NCI-H2227 (cell line): Measurements from ENCODE around the gene TTC9.
"Not testable (repeated sequence)": the region's sequence is repeated elsewhere in the genome, so short reads cannot be mapped to it uniquely, and the experiment has no call there.

ENCODE experiments used
- DNase-seq: peaks from one replicate; lab custom pipeline; 2025; ENCODE audit not compliant: unreplicated experiment; lab: John Stamatoyannopoulos, UW

TTC9 gene

DNA sequence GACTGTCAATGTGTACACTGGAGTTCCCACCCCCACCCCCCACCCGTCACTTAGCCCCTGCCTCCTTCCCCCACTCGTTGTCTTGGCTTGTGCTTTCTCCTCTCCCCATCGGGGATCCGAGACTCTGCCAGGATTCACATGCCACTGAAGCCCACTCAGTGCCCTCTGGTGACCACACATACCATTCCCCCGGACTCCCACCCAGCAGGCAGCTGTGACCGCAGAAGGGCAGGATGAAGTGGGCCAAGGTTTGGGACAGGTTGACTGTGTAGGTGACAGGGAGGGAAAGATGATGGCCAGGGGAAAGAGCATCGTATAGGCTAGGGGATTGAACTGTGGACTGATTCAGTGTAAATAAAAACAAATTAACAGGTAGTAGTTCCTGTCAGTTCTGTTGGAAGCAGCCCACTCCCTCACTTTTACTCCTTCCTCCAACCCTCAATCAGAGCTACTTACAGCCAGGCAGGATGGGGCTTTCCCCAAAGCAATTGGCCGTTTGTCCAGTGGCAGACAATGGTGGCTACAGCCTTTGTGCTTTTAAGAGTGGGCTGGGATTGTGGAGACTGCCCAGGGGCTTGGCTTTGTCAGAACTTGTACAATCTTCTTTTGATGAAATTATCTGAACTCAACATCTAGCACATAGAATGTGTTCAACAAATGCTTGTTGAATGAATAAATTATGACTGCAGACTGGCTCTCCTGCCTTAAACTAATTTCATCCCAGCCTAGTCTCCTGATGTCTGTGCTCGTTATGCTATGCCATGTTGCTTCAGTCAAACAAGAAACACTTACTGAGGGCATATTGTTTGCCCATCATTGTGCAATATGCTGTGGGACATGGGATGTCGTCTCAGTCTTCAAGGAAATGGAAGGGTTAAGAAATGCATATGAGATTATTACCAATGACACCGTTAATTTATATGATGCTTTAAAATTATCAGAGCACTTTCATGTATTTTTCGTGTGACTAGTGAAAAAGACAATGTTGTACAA is 30.2 kb downstream of the TTC9 start:
- DNase-seq, result no peak

DNA sequence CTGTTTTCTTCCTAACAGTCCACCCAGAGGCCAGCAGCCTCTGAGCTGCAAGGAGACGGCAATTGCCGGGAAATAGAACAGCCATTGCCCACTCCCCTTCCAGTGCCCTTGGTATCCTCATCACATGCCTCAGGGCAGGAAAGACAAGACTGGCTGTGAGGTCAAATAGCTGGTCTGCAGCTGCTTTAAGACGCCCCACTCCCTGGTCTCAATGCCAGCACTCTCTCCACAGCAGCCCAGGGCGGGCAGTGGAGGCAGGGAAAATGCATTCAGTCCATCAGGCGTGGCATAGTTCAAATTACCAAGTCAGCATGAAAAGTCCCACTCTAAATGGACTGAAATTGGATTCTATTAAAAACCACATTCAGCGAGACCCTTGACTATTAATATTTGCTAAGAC is 35.6 kb downstream of the TTC9 start:
- no peak for DNase-seq

DNA sequence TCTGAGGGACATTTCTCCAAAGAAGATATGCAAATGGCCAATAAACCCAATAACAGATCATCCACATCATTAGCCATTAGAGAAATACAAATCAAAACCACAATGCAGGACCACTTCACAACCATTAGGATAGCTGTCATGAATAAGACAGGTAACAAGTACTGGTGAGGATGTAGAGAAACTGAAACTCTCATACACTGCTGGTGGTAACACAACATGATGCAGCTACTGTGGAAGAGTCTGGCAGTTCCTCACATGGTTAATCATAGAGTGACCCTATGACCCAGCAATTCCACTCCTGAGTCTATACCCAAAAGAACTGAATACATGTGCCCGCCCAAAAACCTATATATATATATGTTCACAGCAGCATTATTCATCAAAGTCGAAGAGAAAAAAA is 39.0 kb downstream of the TTC9 start:
- no peak for DNase-seq

DNA sequence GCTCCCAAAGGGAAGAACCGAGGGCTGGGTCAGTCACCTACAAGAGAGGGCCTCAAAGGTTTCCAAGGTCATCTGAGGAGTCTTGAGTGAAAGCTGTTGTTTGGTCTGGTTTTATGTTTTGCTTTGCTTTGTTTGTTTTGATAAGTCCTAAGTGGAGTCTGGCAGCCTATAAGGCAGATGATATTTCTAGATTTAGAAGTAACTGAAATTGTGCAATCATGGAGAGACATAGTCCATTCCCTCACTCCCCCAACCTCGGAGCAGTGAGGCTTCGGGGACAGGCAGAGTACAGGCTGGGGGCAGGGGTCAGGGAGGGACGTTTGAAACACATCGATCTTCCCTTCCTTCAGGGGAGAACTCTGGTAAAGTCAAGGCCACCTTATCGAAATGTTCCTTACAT is 42.3 kb downstream of the TTC9 start:
- DNase-seq, result no peak

DNA sequence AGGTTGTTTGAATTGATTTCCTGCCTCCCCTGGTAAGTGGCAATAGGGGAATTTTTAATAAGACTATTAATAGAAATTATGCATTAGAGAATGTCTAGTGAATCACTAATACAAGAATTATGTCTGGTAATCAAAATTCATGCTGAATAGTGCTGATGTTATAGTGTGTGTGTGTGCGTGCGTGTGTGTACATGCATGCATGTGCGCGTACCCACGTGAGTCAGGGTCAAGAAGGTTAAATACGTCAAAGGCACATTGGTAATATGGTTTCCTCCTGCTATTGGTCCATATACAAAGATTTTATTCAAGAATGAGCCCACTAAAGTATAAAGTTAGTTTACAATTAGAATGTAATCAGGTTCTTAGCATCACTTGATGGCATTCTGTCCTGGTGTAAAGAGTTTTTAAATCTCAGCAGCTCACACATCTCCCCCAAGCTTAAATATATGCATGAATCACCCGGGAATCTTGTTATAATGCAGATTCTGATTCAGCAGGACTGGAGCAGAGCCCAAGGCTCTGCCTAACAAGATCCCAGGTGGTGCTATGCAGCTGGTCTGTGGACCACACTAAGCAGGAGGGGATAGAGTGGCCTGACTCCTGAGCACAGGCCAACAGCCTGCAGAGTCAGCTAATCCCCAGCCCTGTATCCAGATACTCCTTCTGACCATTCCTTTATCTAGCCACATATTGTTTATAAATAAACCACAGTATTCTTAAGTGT is 43.9 kb downstream of the TTC9 start:
- no peak for DNase-seq

DNA sequence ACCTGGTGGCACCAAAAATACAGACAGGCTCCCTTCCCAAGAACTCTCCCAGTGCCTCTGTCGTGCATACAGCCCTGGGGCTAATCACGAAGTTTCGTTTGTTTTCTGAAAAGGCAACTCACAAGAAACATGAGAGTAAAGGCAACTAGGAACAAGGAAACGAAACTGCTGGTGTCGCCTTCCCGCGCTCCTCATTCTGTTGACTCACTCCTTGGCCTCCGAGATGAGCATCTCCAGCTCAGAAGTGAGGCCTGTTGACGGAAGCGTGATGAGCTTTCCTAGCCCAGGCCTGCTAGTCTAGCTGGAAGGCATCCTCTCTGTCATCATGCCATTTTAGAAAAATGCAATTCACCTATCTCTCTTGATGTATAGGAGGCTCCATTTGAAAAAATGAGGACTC is 50.5 kb downstream of the TTC9 start:
- no peak for DNase-seq

DNA sequence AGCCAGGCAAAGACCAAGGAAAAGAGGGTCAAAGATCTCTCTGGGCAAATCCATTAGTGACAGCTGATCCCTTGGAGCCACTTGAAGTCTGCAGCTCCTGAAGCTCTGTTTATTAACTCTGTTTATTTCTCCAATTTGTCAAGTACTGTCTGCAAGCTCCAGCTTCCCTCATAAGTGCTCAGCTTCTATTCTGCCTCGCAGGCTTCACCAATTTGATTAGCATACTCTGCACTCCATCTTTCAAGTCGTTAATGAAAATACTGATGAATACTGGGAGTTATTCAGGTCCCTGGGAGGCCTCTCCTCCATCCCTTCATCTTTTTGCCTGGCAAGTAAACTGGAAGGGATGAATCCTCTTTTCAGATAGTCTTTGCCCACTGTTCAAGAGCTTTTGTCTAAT is 54.3 kb downstream of the TTC9 start:
- DNase-seq, result no peak

DNA sequence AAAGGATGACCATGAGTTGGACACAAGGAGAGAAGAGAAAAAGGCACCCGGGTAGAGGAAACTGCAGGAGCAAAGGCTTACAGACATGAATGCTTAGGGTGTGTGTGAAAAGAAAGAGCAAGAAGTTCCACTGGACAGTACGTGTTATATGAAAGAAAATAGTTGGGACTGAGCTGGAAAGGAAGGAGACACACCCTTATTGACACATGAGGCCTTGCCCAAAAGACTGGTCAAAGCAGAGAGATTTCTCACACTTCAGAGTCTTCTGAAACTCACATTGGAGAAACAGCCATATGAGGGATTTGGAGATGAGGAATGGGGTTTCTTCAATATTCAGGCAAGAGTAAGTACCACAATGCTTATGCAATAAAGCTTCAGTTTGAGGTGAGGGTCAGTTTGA is 56.0 kb downstream of the TTC9 start:
- DNase-seq, result no peak

DNA sequence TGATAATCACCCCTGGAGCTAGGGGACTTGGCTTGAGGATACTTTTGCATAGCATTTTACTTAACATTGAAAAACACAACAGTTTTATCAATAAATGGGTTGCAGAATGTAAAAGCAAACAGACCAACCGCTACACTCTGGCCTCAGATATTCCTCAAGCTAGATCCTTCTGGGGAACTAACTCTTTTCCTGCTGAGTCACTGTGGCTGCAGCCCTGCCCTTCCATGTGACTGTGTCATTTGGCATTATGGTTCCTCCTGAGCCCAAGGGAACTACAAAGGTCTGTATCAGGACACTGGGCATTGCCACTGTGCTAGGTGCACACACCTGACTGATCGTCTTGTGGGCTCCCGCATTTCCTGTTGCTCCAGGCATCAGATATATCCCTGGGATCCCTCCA is 56.6 kb downstream of the TTC9 start:
- DNase-seq, result no peak

DNA sequence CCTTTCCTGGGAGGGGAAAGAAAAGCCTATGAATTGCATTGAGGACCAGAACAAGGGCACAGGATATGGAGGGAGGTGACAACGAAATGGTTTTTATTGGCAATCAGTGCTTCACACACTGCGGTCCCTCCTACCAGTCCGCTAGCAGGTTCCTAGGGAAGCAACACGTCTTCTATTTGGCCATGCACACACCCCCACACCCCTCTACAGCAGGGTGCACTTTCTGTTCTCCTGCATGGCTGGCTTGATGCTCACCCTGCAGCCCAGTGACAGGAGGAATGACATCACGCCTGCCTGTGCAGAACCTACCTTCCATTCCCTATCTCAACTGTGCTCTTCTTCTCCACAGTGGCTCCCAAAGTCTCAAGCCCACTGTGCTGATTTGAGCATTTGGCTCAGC is 57.9 kb downstream of the TTC9 start:
- no peak for DNase-seq

DNA sequence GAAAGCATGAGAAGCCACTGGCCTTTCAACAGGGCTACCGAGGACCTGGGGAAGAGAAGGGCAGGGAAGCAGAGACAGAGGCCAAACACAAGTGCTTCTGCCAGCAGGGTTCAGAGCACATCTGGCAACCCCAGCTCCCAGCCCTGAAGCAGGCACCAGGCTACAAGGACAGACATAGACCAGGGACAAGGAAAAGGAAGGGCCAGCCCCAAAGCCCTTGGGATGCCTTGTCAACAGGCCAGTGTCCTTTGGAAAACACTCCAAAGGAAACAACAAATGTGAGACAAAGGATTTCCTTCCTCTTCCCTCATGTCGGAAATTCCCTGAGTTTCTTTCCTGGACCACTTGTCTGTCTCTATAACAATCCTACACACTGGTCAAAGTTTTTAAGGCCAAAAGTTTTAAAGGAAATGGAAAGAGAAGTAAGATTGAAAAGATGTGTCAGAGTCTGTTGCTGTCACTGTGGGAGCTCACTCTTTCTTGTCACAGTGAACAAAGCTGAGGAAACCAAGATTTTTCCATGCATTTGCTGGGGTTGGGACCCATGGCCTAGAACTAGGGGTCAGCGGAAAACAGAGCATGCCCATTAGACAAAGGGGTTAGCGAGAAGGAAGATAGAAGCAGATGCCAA is 59.4 kb downstream of the TTC9 start:
- DNase-seq, result no peak

DNA sequence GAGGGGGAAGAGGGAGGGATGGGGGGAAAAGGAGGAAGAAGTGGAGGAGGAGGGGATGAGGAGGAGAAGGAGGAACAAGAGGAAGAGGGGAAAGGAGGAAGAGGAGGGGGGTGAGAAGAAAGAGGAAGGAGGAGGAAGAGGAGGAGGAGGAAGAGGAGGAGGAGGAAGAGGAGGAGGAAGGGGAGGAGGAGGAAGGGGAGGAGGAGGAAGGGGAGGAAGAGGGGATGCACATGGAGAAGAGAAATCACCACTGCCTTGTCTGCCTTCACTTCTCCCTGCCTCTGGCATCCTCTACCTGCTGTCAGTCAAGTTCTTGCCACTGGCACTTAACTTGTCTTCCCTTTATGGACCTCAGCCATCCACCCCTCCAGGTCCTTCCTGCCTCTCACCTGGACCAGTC is 59.9 kb downstream of the TTC9 start:
- DNase-seq, result no peak

DNA sequence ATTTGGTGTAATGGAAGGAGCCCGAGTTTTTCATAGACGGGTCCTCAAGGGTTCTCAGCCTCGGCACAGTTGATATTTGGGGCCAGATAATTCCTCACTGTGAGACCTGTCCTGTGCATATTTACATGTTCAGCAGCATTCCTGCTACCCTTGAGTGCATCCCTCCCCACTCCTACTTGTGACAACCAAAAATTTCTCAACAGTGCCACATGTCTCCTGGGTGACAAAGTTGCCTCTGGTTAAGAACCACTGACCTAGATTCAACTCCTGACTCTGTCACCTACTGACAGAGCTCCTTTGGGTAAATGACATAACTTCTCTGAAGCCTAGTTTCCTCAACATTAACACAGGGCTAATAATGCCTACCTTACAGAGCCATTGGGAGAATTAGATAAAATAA is 60.4 kb downstream of the TTC9 start:
- no peak for DNase-seq

DNA sequence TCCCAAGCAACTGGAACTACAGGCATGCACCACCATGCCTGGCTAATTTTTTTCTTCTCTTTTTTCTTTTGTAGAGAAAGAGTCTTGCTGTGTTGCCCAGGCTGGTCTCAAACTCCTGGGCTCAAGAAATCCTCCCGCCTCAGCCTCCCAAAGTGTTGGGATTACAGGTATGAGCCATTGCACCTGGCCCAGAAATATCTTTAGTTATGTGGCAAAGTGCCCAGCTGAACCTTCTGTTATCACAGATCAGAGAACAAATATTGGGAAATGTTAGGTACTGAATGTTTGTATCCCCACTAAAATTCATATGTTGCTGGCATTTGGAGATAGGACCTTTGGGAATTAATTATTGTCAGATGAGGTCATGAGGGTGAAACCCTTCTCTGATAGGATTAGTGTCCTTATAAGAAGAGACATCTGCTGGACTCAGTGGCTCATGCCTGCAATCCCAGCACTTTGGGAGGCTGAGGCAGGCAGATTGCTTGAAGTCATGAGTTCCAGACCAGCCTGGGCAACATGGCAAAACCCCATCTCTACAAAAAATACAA is 62.0 kb downstream of the TTC9 start:
- not testable (repeated sequence) for DNase-seq

DNA sequence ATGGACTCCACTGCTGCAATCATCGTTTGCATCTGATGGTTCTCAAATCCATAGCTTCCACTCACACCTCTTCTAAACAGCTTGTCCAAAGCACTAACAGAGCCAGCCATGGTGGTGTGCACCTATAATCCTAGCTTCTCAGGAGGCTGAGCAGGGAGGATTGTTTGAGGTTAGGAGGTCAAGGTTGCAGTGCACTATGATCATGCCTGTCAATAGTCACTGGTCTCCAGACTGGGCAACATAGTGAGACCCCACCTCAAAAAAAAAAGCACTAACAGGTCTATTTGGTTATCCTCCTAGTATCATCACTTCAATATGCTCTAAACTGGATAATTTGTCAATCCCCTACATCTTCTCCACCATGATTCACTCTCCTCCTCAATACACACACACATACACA is 63.2 kb downstream of the TTC9 start:
- DNase-seq, result no peak

DNA sequence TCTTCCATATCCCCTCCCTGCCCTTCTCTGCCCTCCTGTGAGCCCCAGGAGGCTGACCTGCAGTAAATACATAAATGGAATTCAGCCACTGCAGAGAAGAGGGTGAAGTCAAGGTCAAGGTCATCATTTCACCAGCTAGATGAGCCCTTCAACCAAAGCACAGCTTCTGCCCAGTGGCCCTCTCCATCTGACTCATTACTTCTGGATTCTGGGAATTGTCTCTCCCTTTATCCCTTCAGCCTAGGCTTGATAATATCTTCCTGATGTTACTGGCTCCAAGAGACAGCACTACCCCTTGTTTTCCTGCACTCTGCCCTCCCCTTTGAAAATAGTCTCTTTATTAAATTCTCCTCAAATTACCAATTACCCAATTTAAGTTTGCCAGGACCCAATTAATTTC is 64.5 kb downstream of the TTC9 start:
- no peak for DNase-seq

DNA sequence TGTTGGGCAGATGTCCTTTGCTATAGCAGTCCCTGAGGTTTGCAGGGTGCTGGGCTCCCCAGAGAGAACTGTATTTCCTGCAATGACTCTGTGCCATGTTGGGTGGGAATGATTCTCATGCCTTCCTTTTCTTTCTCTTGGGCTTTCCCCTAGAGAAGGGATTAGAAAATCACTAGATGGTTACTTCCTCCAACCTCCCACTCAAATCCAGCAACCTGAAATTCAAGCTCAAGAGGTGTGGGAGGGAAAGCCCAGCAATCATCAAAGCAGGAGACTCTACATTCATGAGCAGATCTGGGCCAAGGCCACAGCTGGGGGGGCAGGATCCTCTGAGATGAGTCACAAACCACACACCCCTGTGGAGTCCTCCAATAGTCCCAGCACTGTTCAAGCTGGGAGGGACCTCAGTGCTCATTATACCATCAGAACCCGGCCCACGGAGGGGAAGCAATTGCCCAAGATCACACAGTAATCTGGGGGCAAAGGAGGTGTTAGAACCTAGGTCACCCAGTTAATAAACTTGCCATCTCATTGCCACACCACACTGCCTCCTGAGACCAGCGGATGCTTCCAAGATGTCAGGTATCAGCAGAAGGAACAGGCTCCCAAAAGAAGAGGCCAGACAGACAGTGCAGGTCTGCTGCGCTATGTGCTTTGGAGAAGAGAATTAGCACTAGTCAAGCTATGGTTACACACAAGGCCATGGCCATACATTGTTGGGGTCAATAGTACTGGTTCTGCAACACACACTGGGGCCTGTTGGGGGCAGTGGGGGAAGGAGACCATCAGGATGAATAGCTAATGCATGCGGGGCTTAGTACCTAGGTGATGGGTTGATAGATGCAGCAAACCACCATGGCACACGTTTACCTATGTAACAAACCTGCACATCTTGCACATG is 65.7 kb downstream of the TTC9 start:
- no peak for DNase-seq

DNA sequence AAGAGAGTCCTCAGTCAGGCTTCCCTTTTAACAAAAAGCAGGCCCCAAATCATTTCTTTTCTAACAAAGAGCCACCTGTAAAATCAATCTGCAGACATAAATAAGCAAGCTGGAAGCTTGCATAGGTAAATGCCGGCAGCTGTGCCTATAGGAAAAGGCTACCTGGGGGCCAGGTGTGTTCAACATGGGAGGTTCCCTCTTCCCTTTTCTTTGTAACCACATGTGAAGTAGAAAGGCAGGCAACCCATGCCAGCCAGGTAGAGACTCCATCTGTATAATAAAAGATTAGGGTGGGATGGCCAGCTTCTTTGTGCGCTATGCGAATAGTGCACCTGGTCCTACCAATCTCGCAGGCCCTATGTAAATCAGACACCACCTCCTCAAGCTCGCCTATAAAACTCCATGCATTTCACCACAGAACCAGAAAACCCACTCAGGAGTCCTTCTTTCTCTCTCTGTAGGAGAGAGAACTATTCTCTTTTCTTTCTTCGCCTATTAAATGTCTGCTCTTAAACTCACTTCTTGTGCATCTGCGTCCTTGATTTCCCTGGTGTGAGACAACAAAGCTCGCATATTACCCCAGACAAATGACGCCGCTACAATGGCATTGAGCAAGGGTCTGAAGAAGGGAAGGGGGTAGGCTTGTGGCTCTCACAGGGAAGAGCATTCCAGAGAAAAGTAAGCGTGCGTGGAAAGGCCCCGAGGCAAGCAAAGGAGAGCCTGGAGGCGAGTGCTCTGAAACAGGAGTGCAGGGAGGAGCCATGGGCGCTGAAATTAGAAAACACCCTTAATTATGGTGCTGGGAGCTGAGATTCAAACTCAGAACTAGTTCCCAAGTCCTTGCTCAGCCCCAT is 67.2 kb downstream of the TTC9 start:
- DNase-seq, result no peak

DNA sequence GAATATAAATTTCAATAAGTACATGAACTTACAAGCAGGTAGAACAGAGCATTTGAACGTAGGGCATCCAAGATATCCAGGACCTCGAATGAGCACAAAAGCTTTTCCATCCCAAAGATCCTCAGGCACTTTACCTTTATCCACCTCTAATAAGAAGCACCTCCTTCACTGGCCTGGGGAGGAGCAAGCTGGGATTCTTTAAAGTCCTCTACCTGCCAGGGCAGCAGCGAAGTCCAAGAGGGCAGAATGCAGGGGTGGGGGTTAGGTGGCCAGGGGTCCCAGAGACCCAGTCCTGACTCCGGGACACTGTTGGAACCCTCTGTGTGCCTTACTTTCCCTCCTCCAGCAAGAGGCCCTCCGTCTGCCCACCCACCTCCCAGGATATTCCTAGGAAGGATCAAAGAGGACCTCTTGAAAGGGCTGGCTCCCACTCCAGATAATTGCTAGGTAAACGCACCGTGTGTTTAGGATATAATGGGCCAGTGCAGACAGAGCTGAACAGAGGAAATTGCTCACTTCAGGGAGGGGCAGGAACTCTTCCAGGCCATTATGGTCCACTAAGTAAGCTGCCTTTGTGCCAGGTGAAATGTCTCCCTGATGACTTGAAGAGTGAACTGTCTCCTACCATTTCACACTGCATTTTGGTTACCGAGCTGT is 68.1 kb downstream of the TTC9 start:
- DNase-seq, result peak; percentile 91
